HG02981 (cell line): ENCODE measurements around the gene FADD.
"Not testable (repeated sequence)": the region's sequence is repeated elsewhere in the genome, so short reads cannot be mapped to it uniquely, and the experiment has no call there.

Source experiments
- ATAC-seq: cut with Tn5 transposase; IDR thresholded peaks from one replicate; pipeline ENCODE4 v1.9.1; 2021; ENCODE audit warnings: mild to moderate bottlenecking, moderate library complexity; ENCODE audit not compliant: unreplicated experiment

Gene FADD

GRCh38 chr11:70180906-70181305, 22.2 kb upstream of the FADD start:
- ATAC-seq: no peak

GRCh38 chr11:70182266-70182665, 20.8 kb upstream of the FADD start:
- no peak for ATAC-seq

- no peak for ATAC-seq
Measured at GRCh38 chr11:70183032-70183431, 20.1 kb upstream of the FADD start.

- no peak for ATAC-seq
Measured at GRCh38 chr11:70183483-70184176, 19.5 kb upstream of the FADD start.

- no peak for ATAC-seq
Measured at GRCh38 chr11:70184396-70184795, 18.7 kb upstream of the FADD start.

- no peak for ATAC-seq
Measured at GRCh38 chr11:70185348-70186055, 17.6 kb upstream of the FADD start.

- no peak for ATAC-seq
Measured at GRCh38 chr11:70186420-70186819, 16.7 kb upstream of the FADD start.

GRCh38 chr11:70186936-70187335, 16.2 kb upstream of the FADD start:
- no peak for ATAC-seq

- no peak for ATAC-seq
Measured at GRCh38 chr11:70187771-70188170, 15.3 kb upstream of the FADD start.

- ATAC-seq: no peak
Measured at GRCh38 chr11:70189622-70190021, 13.5 kb upstream of the FADD start.

GRCh38 chr11:70191495-70192140, 11.5 kb upstream of the FADD start:
- no peak for ATAC-seq

- ATAC-seq: no peak
Measured at GRCh38 chr11:70192666-70193410, 10.3 kb upstream of the FADD start.

GRCh38 chr11:70193411-70194292, 9.4 kb upstream of the FADD start:
- ATAC-seq: no peak

GRCh38 chr11:70194792-70195791, 8.0 kb upstream of the FADD start:
- no peak for ATAC-seq

GRCh38 chr11:70200212-70200844, 2.8 kb upstream of the FADD start:
- ATAC-seq: no peak

GRCh38 chr11:70201047-70201446, 2.0 kb upstream of the FADD start:
- ATAC-seq: not testable (repeated sequence)

GRCh38 chr11:70201882-70202861, 924 bp upstream of the FADD start:
- ATAC-seq: no peak
